GM15510 (cell line): ENCODE results near the gene SHF.

Source experiments
- POLR2A ChIP-seq: IDR thresholded peaks from 3 replicates; pipeline ENCODE4 v1.6.1; 2011; ENCODE audit warnings: borderline replicate concordance; ENCODE audit not compliant: insufficient read length; ENCODE audit errors: extremely low read depth

The SHF gene

GRCh38 chr15:45117308-45118130 lies 70.2 kb downstream of the SHF start:
- TF ChIP-seq POLR2A: no peak
